ENCODE data around the gene HABP4.
"Not testable (repeated sequence)": the region's sequence is repeated elsewhere in the genome, so short reads cannot be mapped to it uniquely, and the experiment has no call there.

HABP4 gene

GRCh38 chr9:96498796-96499195 lies 48.8 kb downstream of the HABP4 start:
- DNase-seq (ENCODE audit: low read depth): no peak

- no peak for DNase-seq (ENCODE audit: low read depth)
Measured at GRCh38 chr9:96499257-96499656, 49.3 kb downstream of the HABP4 start.

- no peak for DNase-seq (ENCODE audit: low read depth)
Measured at GRCh38 chr9:96500696-96501632, 51.0 kb downstream of the HABP4 start.

- no peak for DNase-seq (ENCODE audit: low read depth)
Measured at GRCh38 chr9:96501633-96502538, 51.9 kb downstream of the HABP4 start.

GRCh38 chr9:96502539-96503373 lies 52.8 kb downstream of the HABP4 start:
- DNase-seq (ENCODE audit: low read depth): no peak

GRCh38 chr9:96503374-96503748 lies 53.4 kb downstream of the HABP4 start:
- DNase-seq (ENCODE audit: low read depth): not testable (repeated sequence)

GRCh38 chr9:96503918-96504317 lies 53.9 kb downstream of the HABP4 start:
- no peak for DNase-seq (ENCODE audit: low read depth)

- no peak for DNase-seq (ENCODE audit: low read depth)
Measured at GRCh38 chr9:96505316-96505991, 55.5 kb downstream of the HABP4 start.

- DNase-seq (ENCODE audit: low read depth): no peak
Measured at GRCh38 chr9:96508227-96508940, 58.4 kb downstream of the HABP4 start.

GRCh38 chr9:96509026-96509425 lies 59.1 kb downstream of the HABP4 start:
- no peak for DNase-seq (ENCODE audit: low read depth)

GRCh38 chr9:96509848-96510247 lies 59.9 kb downstream of the HABP4 start:
- no peak for DNase-seq (ENCODE audit: low read depth)

GRCh38 chr9:96510258-96510657 lies 60.3 kb downstream of the HABP4 start:
- no peak for DNase-seq (ENCODE audit: low read depth)

- DNase-seq (ENCODE audit: low read depth): no peak
Measured at GRCh38 chr9:96512240-96512639, 62.3 kb downstream of the HABP4 start.

GRCh38 chr9:96513622-96514021 lies 63.7 kb downstream of the HABP4 start:
- no peak for DNase-seq (ENCODE audit: low read depth)

GRCh38 chr9:96514108-96514799 lies 64.3 kb downstream of the HABP4 start:
- no peak for DNase-seq (ENCODE audit: low read depth)

- DNase-seq (ENCODE audit: low read depth): no peak
Measured at GRCh38 chr9:96514800-96515158, 64.8 kb downstream of the HABP4 start.

GRCh38 chr9:96515621-96516470 lies 65.9 kb downstream of the HABP4 start:
- no peak for DNase-seq (ENCODE audit: low read depth)

- DNase-seq (ENCODE audit: low read depth): no peak
Measured at GRCh38 chr9:96519095-96519494, 69.1 kb downstream of the HABP4 start.

- DNase-seq (ENCODE audit: low read depth): no peak
Measured at GRCh38 chr9:96519787-96520186, 69.8 kb downstream of the HABP4 start.
